ENCODE measurements around the gene SIK1. TPM values are rescaled to one million over a fixed set of nuclear protein-coding genes. Genes with fewer than 3 reads are reported as not detected.

The SIK1 gene
- total RNA-seq, 2 experiments from 2014 or later, result 5.7 to 9.0 TPM

DNA sequence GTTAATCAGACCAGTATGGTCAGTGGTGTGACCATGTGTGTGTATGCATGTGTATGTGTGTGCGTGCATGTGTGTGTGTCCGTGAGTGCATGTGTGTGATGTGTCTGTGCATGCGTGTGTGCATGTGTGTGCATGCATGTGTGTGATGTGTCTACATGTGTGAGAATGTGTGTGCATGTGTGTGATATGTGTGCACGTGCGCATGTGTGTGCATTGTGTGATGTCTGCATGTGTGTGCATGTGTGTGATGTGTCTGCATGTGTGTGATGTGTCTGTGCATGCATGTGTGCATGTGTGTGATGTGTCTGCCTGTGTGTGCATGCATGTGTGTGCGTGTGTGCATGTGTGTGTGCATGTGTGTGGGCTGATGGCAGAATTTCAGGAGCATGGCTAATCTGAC is 58.2 kb downstream of the SIK1 start:
- Mint-ChIP-seq H3K27ac (no peak overlapping the region), H3K4me3 (no peak overlapping the region), H3K27me3 (no peaks in the 10 kb centered on the region), H3K36me3 (no peaks in the 10 kb centered on the region), H3K9me3 (no peaks in the 10 kb centered on the region), H3K4me1 (no peaks in the 10 kb centered on the region)
- DNase-seq, result no peak

DNA sequence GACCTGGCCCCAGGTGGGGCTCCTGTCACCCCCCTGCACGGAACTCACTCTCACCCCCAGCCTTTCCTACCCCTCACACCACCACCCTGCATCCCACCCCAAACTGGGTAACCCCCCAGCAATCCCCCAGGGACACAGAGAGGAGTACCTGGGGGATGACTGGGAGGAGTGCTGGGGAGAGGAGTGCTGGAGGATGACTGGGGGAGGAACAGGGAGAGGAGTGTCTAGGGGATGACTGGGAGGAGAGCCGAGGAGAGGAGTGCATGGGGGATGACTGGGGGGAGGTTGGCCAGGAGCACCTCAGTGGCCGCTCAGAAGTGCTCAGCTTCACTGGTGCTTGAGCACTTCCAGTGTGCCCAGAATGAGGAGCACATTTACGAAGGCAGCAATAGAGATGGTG is 59.1 kb downstream of the SIK1 start:
- no peak overlapping the region for H3K4me3 Mint-ChIP-seq
- H3K4me1 Mint-ChIP-seq, result peaks cover 6% of the 10 kb centered on the region
- no peaks in the 10 kb centered on the region for H3K27me3 Mint-ChIP-seq
- no peaks in the 10 kb centered on the region for H3K9me3 Mint-ChIP-seq
- no peak for DNase-seq
- H3K27ac Mint-ChIP-seq, result no peak overlapping the region
- no peaks in the 10 kb centered on the region for H3K36me3 Mint-ChIP-seq

DNA sequence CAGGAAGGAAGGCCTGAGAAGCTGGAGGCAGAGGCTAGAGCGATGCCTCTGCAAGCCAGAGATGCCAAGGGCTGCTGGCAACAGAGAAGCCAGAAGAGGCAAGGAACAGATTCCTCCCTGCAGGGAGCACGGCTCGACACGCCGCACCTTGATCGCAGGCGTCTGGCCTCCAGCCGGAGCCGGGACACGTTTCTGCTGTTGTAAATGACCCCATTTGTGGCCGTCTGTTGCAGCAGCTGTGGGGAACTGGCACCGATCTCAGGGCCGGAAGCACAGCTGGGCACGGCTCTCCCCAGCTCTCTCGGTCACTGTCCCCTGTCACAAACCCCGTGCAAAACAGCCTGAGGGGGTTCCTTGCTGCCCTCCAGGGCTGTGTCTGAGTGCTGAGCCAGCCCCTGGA is 59.6 kb downstream of the SIK1 start:
- no peaks in the 10 kb centered on the region for H3K36me3 Mint-ChIP-seq
- no peak for DNase-seq
- peaks cover 12% of the 10 kb centered on the region for H3K4me1 Mint-ChIP-seq
- no peak overlapping the region for H3K4me3 Mint-ChIP-seq
- H3K27me3 Mint-ChIP-seq, result no peaks in the 10 kb centered on the region
- H3K27ac Mint-ChIP-seq, result no peak overlapping the region
- H3K9me3 Mint-ChIP-seq, result no peaks in the 10 kb centered on the region

DNA sequence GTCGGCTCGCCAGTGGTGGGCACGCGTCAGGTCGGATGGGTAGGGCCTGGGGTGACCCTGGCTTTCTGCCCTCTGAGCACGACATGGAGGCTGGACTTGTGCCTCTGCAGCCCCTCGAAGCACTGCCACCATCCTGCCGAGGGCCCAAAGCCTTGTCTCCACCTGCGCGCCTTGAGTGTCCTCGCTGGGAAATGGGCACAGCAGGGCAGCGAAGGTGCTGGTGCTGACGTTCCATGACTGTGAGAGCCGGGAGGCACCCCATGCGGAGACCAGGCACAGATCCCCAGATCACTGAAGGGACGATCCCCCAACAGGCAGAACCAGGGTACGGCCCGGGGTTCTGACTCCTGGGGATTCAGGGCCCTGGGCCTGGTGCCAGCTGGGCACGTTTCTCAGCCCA is 60.3 kb downstream of the SIK1 start:
- no peak overlapping the region for H3K27ac Mint-ChIP-seq

DNA sequence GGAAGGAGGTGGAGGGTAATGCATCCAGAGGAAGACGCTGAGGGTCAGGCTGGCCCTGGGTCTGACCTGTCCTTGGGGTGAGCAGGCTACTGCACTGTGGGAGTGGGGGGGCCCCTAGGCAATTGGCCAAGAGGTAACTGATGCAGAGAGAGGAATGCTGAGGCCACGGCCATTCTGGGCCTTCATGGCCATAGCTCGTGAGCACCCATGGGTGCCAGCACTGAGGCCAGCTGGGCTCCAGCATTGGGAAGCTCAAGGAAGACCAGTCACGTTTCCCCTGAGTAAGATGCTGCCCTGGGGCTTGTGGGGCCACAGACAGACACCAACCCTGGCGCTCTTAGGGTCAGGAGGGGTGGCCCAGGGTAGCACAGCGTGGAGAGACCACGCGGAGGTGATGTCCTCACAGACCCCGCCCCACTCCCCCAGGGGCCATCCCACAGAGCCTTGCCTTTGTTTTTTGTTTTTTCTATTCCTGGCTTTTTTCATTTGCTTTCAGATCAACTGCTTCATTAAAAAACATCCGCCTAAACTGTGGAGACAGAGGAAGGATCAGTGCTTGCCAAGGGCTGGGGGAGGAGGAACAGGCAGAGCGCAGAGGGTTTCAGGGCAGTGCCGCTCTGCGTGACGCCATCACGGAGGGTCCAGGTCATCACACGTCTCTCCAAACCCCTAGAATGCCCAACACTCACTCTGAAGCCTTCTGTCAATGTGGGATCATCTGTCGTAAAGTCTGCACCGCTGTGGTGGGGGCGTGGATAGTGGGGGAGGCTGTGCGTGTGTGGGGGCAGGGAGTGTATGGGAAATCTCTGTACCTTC is 61.1 kb downstream of the SIK1 start:
- no peaks in the 10 kb centered on the region for H3K27me3 Mint-ChIP-seq
- H3K4me3 Mint-ChIP-seq, result no peak overlapping the region
- DNase-seq, result no peak
- H3K36me3 Mint-ChIP-seq, result peaks cover 4% of the 10 kb centered on the region
- H3K27ac Mint-ChIP-seq, result no peak overlapping the region
- no peaks in the 10 kb centered on the region for H3K9me3 Mint-ChIP-seq
- H3K4me1 Mint-ChIP-seq, result peaks cover 25% of the 10 kb centered on the region

More for the DNA sequence above, 60.3 kb downstream of the SIK1 start:
- Mint-ChIP-seq H3K4me1 (peaks cover 17% of the 10 kb centered on the region), H3K4me3 (no peak overlapping the region), H3K9me3 (no peaks in the 10 kb centered on the region), H3K27me3 (no peaks in the 10 kb centered on the region), H3K36me3 (no peaks in the 10 kb centered on the region)
- DNase-seq, result no peak

DNA sequence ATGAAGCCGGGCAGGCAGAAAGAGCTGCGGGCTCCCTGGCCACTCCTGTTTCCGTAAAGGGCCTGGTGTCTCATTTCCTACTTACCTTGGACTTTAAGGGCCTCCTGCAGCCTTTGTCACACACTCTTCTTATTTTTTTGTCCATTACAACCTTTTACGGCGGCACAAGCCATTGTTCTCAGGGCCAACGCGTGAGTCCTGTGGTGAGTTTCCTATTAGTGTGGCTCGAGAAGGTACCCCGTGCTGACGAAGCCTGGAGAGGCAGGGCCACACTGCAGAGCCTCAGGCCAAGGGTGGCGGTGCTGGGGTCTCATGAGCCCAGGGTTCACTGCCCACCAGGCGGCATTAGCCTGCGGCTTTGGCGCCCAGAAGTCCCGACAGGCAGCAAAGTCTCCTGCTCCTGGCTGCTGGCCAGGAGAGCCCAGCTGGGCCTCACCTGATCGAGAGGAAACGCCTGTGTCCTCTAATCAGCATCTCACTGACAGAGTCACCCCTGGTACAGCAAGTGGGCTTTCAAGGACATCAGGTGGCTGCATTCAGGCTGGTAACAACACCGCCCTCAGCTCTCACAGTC is 62.0 kb downstream of the SIK1 start:
- Mint-ChIP-seq H3K27ac (no peak overlapping the region), H3K4me3 (no peak overlapping the region), H3K36me3 (peaks cover 4% of the 10 kb centered on the region), H3K4me1 (peaks cover 25% of the 10 kb centered on the region), H3K9me3 (no peaks in the 10 kb centered on the region), H3K27me3 (no peaks in the 10 kb centered on the region)
- no peak for DNase-seq

Other genes with a start within 250 kb of the SIK1 start
- 1 to 10 TPM in 1 of 2 experiments, under 1 TPM in 1; 0.68 to 1.2 TPM for gene HSF2BP, start 232.4 kb upstream of the SIK1 start, total RNA-seq
- 100 to 1,000 TPM; 105 to 108 TPM for gene RRP1B, start 232.4 kb upstream of the SIK1 start, total RNA-seq

Measured in activated naive CD8-positive, alpha-beta T cell treated with anti-CD3 and anti-CD28 coated beads for 36 hours (primary cell).